Activated T-cell treated with anti-CD3 and anti-CD28 coated beads for 48 hours (primary cell): Measurements from ENCODE around the gene HAUS5.
"Not testable (repeated sequence)": the region's sequence is repeated elsewhere in the genome, so short reads cannot be mapped to it uniquely, and the experiment has no call there.

Source experiments
- DNase-seq: peaks from one replicate; pipeline ENCODE4 v3.0.0-alpha.2; 2020; ENCODE audit warnings: low read depth

Gene HAUS5

DNA sequence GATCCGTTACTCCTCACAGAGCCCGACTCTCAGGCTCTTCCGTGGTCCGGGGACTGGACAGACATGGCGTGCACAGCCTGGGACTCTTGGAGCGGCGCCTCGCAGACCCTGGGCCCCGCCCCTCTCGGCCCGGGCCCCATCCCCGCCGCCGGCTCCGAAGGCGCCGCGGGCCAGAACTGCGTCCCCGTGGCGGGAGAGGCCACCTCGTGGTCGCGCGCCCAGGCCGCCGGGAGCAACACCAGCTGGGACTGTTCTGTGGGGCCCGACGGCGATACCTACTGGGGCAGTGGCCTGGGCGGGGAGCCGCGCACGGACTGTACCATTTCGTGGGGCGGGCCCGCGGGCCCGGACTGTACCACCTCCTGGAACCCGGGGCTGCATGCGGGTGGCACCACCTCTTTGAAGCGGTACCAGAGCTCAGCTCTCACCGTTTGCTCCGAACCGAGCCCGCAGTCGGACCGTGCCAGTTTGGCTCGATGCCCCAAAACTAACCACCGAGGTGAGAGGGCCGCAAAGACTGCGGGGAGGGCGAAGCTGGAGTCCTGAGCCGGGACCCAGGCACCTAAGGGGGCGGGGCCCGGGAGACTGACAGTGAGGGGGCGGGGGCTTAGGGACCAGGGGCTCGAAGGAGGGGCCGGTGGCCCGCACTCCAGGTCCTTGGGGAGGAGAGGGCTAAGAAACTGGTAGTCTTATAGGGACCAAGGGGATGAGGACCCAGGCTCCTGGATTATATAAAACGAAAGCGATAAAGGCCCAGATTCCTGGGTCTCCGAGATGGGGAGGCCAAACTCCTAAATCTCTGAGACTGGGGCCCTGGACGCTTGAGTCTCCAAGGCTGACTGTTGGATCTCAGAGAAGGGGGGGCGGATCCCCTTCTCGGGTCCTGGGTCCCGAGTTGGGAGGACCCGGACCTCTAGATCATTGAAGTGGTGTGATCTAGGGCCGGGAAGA, 31.0 kb downstream of the HAUS5 start:
- DNase-seq = peak; percentile 80

DNA sequence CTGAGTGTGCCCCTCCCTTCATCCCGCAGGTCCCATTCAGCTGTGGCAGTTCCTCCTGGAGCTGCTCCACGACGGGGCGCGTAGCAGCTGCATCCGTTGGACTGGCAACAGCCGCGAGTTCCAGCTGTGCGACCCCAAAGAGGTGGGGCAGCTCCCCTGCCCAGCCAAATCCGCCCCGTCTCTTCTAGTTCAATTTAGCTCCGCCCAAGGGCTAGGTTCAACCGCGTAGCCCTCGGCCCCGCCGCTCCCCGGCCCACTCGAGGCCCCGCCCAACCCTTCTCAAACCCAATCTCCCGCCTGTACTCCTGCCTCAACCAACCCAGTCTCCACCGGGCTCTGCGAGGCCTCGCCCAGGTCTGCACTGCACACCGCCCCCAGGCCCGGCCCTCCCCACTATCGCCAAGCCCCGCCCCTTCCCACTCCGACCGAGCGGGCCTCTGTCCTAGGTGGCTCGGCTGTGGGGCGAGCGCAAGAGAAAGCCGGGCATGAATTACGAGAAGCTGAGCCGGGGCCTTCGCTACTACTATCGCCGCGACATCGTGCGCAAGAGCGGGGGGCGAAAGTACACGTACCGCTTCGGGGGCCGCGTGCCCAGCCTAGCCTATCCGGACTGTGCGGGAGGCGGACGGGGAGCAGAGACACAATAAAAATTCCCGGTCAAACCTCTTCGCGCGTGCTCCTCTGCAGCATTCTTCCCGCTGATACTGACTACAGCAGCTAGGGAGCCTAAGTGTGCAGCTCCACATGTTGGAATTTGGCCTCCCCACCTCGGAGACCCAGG, 31.9 kb downstream of the HAUS5 start:
- DNase-seq = peak; percentile 95

DNA sequence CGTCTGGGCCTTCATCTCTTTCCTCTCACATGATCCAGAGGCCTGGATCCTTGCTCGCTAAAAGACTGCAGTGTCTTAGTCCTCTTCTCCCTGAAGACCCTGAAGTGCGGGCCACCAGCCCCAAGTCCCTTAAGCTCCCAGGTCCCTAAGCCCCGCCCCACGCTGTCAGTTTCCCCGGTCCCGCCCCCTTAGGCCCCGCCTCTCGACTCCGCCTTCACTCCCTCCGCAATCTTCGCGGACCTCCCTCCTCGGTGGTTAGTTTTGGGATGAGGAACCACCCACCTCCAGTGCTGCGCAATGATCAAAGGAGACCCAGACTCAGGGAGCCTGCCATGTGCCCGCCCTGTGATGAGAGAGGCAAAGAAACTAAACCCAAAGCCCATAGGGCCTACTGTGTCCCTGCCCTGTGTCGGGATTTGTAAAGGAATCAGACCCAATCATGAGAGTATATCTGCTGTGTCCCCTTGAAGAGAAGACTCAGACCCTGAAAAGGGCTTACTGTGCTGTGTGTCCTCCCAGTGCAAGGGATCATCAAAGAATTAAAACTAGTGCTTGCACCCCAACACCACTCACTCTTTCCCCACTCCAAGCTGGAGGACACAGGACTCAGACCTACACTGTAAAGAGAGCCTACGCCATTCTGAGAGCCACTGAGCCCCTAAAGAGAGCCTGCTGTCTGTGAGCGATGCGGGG, 32.6 kb downstream of the HAUS5 start:
- peak; percentile 85 for DNase-seq

DNA sequence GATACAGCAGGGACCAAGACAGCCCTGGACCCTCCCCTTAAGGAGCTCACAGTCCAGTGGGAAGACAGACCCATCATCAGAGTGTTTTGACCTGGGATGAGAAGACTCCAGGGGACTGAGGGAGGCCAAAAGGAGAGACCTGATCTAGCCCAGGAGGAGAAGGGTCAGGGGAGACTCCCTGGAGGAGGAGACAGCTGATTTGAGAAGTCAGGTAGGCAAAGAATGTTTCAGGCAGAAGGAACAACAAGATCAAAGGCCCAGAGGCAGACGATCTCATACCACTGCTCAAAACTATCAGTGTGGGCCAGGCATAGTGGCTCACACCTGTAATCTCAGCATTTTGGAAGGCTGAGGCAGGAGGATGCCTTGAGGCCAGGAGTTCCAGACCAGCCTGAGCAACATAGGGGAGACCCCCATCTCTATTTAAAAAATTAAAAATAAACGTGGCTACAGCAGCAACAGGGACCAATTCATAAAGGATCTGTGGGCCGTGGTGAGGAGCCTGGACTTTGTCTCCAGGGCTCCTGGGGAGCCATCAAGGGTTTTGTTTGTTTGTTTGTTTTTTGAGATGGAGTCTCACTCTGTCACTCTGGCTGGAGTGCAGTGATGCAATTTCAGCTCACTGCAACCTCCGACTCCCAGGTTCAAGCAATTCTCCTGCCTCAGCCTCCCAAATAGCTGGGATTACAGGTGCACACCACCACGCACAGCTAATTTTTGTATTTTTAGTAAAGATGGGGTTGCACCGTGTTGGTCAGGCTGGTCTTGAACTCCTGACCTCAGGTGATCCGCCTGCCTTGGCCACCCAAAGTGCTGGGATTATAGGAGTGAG, 33.4 kb downstream of the HAUS5 start:
- no peak for DNase-seq

DNA sequence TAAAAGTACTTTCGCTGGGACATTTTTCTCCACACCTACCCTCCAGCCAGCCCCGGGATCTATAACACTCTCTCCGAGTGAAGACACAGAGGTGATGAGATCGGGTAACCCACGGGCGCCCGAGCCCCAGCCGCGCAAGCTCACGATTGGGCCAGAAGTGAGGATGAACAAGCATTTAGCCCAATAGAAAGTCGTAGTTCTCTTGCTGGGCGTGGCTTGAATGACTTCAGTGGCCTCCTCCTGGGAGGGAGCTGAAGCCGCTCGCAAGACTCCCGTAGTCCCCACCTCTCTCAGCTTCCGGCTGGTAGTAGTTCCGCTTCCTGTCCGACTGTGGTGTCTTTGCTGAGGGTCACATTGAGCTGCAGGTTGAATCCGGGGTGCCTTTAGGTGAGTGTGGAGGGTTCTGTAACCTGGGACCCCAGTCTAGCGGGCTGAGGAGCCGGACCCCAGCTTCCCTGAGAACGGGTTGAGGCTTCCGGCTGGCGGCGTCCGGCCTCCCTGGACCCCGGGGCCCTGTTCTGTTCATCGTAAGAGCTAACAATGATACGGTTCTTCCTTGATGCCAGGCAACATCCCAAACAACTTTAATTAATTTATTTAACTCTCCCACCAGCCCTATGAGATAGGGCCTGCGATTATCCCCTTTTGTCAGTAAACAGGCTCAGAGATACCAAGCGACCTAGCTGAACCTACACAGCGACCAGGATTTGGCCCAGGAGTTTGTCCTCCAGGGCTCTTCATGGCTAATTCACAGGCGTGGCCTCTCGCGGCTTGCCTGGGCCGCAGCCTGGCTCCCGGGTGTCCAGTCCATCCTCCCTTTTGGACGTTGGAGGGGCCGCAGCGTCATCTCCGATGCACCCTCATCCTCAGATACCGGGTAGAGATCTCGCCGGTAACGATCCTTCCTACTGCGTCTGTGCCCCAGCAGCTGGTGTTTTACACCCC, 35.8 kb downstream of the HAUS5 start, which contains the start of gene COX6B1:
Gene COX6B1, plus strand, starts transcription at position 307 of the 945 bp plus-strand sequence. CDS start 2,921 bp downstream, outside the sequence.
- peak; percentile 86 for DNase-seq

DNA sequence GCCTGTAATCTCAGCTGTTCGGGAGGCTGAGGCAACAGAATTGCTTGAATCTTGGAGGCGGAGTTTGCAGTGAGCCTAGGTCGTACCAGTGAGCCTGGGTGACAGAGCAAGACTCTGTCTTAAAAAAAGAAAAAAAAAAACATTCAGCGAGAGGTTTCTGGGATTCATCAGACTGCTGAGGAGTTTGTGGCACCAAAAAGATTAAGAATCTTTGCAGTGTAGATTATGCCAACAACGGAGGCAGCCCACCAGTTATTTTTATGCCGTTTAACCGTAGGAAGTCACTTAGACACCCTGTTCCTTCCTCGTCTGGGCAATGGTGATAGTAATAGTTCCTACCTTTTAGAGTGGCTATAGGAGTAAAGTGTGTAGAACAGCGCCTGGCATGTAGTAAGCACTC, 38.0 kb downstream of the HAUS5 start:
- no peak for DNase-seq

DNA sequence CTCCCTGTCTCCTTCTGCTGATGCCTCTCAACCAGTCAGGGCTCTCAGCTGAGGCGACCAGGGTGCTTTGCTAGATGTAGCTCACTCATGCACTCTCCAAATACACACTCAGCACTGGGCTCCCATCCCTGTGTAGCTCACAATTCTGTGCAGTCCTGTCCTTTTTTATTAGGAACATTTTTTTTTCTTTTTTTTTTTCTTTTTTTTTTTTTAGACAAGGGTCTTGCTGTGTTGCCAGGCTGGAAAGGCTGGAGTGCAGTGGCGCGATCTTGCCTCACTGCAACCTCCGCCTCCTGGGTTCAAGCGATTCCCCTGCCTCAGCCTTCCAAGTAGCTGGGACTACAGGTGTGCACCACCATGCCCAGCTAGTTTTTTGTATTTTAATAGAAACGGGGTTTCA, 42.3 kb downstream of the HAUS5 start:
- DNase-seq = not testable (repeated sequence)

DNA sequence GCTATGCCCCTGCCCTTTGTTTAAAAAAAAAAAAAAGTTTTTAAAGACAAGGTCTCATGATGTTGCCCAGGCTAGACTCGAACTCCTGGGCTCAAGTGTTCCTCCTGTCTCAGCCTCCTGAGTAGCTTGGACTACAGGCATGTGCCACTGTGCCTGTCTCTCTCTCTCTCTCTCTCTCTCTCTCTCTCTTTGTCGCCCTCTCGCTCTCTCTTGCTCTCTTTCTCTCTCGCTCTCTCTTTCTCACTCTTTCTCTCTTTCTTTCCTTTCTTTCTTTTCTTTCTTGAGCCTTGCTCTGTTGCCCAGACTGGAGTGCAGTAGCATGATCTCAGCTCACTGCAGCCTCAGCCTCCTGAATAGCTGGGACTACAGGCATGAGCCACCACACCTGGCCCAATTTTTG, 43.1 kb downstream of the HAUS5 start:
- no peak for DNase-seq

DNA sequence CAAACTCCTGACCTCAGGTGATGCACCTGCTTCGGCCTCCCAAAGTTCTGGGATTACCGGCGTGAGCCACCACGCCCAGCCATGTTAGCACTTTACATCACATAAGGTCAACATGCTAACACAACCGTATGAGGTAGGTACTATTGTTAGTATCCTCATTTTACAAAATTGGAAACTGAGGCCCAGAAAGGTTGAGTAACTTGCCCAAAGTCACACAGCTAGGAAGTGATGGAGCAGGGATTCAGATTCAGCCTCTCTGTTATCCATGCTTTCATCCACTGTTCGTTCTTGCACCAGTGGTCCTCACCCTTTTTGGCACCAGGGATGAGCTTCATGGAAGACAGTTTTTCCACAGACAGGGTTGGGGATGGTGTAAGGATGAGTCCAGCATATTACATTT, 44.2 kb downstream of the HAUS5 start:
- DNase-seq = no peak

DNA sequence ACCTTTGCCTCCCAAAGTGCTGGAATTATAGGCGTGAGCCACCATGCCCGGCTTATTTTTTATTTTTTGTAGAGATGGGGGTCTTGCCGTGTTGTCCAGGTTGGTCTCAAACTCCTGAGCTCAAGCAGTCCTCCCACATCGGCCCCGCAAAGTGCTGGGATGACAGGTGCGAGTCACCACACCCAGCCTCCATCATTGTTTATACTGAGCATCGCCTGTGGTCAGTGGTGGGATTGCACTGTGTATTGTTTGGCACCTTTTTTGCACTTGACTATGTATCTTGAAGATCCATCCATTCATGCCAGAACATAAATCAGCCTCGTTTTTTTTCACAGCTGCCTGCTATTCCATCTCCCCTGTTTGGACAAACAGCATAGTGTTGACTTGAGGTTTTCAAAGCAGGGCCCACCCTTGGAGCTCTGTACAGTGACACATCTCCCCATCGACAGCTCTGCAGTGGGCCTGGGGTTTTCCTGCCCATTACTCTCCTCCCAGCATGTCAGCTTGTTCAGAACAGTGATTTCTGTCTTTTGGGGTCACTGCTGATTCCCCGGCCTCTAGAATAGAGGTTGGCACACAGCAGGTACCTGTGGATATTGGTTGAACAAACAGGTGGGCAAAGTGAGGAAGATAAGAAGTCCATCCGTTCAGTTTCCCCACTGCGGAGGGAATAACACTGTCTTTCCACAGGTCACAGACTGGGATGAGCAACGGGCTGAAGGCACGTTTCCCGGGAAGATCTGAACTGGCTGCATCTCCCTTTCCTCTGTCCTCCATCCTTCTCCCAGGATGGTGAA, 45.6 kb downstream of the HAUS5 start:
- DNase-seq = no peak

DNA sequence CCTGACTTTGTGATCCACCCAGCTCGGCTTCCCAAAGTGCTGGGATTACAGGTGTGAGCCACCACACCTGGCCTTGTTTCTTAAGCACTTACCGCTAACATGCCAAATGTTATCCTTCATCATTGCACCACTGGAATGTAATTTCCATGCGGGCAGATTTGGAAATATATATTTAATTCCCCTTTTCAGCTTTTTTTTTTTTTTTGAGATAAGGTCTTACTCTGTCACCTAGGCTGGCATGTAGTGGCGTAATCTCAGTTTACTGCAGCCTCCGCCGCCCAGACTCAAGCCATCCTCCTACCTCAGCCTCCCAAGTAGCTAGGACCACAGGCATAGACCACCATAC, 49.4 kb downstream of the HAUS5 start:
- no peak for DNase-seq

DNA sequence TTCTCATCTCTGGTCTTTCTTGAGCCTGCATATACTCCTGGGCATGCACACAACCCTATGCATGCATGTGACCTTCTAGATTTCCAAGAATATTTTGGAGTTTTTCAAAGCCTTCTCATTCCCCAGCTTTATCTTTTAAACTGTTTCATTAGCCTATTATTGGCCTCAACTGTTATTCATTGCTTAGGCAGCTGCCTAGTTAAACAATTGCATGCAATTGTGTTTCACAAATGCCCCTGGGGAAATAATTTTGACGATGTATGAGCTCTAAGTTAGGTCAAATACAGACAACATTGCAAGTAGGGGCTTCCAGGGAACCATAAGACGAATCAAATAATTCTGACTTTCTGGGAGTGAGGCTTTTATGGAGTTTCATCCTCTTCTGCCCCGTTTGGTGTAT, 51.4 kb downstream of the HAUS5 start:
- DNase-seq = no peak

DNA sequence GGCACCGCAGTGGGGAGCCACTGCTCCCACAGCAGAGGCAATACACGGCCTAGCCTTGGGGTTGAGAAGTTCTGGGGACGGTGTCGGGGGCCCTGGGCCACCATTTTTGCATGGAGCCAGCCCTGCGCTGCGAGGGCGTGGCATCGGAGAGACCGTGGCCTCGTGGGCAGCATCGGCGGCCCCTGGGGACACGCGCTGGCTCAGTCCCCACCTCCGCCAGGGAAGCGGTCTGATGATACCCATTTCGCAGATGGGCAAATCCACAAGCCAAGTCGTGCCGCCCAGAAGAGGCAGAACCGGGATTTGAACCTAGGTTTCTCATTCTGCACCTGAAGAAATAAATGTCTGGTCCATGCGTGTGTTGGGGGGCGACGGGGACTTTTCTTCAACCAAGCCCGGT, 52.6 kb downstream of the HAUS5 start:
- no peak for DNase-seq

DNA sequence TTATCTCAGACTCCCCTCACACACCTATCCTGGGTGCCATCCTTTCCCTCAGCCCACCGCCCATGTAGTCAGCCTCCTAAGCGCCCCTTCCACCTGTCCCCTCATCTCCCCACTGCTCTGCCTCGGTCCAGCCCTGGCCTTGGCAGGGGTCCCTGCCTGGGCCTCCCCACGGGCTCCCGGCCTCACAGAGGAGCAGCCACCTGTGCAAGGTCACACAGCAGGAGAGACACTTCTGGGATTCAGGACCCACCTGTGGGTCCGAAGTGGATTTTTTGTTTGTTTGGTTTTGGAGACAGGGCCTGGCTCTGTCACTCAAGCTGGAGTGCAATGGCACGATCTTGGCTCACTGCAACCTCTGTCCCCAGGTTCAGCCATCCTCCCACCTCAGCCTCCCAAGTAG, 53.1 kb downstream of the HAUS5 start:
- no peak for DNase-seq

DNA sequence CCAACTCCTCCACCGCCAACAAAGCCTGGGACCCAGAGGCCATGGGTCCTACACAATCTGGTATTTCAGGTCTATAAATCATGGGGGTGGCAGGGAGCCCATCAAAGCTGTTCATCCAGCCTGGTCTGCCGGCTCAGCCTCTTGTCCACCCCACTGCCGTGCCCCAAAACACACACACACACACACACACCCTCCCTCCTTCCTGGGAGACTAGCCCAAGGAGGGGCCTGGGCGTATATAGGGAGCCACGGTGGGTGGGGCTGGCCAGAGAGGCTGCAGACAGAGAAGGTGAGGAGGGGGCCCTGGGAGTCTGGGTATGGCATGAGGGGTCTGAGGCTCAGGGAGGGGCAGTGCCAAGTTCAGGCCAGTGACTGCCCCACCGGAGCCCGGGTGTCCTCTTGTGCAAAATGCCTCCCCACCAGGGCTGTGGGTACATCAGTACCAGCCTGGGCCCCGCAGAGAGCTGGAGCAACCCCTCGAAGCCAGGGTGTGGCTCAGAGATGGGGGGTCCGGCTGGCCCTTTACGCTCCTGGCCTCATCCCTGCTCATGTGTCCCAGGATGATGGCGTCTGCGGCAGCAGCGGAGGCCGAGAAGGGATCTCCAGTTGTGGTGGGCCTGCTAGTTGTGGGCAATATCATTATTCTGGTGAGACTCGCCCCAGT, 53.8 kb downstream of the HAUS5 start, which contains the start of gene UPK1A:
Gene UPK1A, plus strand, starts transcription at position 267 of the 663 bp plus-strand sequence. Its CDS starts 296 bp downstream, at position 563.
- DNase-seq = no peak

DNA sequence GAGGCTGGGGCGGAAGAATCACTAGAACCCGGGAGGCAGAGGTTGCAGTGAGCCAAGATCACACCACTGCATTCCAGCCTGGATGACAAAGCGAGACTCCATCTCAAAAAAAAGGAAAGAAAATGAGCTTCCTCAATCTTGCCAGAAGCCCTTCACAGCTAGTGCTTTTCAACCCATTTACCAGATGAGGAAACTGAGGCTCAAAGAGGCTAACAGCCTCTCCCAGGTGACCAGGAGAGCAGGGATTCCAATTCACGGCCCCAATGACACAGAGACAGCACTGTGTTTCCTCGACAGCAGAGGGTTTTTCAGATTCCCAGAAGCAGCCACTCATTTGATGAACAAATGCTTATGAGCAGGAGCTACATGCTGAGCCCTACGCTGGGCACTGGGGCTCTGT, 57.0 kb downstream of the HAUS5 start:
- DNase-seq = no peak

DNA sequence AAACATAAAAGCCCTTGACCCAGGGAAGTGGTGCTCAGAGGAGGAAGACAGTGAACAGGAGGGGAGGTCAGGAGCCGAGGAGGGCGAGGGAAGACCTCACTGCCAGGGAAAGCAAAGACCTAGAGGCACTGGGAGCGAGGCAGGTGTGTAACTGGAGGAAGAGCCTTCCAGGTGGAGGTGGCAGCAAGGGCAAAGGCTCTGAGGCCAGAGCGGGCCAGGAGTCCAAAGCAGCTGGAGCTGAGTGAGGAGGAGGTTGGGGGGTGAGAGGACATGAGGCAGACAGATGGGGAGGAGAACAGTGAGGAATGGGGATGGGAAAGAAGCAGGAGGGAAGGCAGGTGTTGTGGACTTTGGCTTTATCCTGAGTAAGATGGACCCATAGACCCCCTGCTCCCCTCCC, 57.4 kb downstream of the HAUS5 start:
- DNase-seq = no peak

DNA sequence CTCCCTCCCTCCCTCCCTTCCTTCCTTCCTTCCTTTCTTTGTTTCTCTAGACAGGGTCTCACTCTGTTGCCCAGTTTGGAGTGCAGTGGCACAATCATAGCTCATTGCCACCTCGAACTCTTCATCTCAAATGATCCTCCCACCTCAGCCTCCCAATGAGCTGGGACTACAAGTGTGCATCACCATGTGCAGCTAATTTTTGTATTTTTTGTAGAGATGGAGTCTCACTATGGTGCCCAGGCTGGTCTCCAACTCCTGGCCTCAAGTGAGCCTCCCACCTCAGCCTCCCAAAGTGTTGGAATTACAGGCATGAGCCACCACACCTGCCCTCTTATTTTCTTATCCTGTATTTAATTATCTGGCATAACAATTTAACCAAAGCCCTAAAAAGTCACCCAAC, 58.2 kb downstream of the HAUS5 start:
- no peak for DNase-seq

DNA sequence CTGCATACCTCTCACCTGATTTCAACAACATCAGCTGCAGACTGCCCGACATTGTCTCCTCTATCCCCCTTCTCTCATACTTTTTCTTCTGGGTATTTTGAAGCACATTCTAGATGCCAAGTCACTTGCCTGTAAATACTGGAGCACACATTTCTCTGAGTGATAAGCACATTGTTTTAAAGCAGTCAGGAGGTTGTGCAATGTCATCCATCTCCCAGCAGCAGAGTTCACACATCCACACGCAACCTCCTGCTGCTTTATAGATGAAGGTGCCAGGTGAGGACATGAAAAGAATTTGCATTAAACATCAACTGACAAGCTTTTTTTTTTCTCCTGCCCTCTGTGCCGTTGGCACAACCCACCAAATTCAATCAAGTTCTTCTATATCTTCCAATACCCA, 59.3 kb downstream of the HAUS5 start:
- DNase-seq = no peak
